Right lobe of liver (tissue), 4 donors: ENCODE results near the gene BTBD1.

Source experiments
- POLR2A ChIP-seq: fragments of 450-650 bp; IDR thresholded peaks from one replicate; pipeline ENCODE4 v1.6.1; 2017; ENCODE audit warnings: antibody characterized with exemption, mild to moderate bottlenecking
- TF ChIP-seq, protein P1 (sequence below), 4 donors: fragments of 200-600 bp in 3 of 4; fragments of 450-650 bp in 1 of 4; IDR thresholded peaks; one replicate each; pipeline versions ENCODE4 v1.5.1 to v1.8.0; 2016 to 2022; ENCODE audit warnings: antibody characterized with exemption in 4 of 4, mild to moderate bottlenecking in 2 of 4
- donor health status: DM: no; HTN: no; CAD: no.
- donor health status: DM: no; HTN: no; CAD: no.
- donor health status: DM: no; HTN: yes; CAD: no.

DNA sequence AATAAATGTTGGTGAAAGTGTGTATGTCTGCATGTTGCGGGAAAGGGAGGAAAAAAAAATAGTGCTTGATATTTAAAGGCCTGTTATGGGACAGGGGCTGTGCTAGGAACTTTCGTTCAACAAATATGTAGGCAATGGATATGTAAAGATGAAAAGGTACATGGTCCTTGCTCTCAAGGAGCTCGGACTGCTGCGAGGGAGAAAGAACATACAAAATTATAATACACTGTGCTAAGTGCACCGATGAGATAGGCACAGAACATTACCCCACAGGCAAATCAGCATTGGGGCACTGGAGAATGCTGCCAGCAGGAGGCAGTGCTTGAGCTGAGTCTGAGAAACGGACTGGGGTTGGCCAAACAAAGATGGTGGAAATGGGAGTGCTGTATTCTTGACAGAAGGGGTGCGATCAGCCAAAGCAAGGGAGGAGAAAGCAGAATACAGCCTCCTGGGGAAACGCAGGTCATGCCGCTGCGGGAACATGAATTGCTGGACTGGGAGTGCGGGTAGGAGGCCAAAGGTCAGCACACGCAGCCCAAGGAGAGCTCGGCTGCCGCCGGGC, 56.3 kb downstream of the BTBD1 start:
- TF ChIP-seq, protein P1, sequence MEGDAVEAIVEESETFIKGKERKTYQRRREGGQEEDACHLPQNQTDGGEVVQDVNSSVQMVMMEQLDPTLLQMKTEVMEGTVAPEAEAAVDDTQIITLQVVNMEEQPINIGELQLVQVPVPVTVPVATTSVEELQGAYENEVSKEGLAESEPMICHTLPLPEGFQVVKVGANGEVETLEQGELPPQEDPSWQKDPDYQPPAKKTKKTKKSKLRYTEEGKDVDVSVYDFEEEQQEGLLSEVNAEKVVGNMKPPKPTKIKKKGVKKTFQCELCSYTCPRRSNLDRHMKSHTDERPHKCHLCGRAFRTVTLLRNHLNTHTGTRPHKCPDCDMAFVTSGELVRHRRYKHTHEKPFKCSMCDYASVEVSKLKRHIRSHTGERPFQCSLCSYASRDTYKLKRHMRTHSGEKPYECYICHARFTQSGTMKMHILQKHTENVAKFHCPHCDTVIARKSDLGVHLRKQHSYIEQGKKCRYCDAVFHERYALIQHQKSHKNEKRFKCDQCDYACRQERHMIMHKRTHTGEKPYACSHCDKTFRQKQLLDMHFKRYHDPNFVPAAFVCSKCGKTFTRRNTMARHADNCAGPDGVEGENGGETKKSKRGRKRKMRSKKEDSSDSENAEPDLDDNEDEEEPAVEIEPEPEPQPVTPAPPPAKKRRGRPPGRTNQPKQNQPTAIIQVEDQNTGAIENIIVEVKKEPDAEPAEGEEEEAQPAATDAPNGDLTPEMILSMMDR (IDR thresholded peaks at IDR 0.05) = peak; percentile 70 to 81 (median 74)
- TF ChIP-seq POLR2A = no peak
